Gastrocnemius medialis (tissue), 4 donors: ENCODE results near the gene TNC.

ENCODE experiments used
- POLR2A ChIP-seq, 2 donors: fragments of 450-650 bp; IDR thresholded peaks; one replicate each; pipeline ENCODE4 v1.6.1; 2017; ENCODE audit warnings: antibody characterized with exemption in 2 of 2, mild to moderate bottlenecking in 2 of 2, moderate library complexity in 2 of 2
- TF ChIP-seq, protein P1 (sequence below), 5 experiments: fragments of 450-650 bp in 3 of 5; fragments of 200-600 bp in 2 of 5; sonication (generic) in 2 of 5; IDR thresholded peaks in 4 of 5; conservative IDR thresholded peaks in 1 of 5; 1 replicate in 4 of 5; 2 replicates in 1 of 5; pipeline ENCODE4 v1.5.1; 2016 to 2019; ENCODE audit warnings: antibody characterized with exemption in 5 of 5, mild to moderate bottlenecking in 3 of 5, moderate library complexity in 3 of 5

DNA sequence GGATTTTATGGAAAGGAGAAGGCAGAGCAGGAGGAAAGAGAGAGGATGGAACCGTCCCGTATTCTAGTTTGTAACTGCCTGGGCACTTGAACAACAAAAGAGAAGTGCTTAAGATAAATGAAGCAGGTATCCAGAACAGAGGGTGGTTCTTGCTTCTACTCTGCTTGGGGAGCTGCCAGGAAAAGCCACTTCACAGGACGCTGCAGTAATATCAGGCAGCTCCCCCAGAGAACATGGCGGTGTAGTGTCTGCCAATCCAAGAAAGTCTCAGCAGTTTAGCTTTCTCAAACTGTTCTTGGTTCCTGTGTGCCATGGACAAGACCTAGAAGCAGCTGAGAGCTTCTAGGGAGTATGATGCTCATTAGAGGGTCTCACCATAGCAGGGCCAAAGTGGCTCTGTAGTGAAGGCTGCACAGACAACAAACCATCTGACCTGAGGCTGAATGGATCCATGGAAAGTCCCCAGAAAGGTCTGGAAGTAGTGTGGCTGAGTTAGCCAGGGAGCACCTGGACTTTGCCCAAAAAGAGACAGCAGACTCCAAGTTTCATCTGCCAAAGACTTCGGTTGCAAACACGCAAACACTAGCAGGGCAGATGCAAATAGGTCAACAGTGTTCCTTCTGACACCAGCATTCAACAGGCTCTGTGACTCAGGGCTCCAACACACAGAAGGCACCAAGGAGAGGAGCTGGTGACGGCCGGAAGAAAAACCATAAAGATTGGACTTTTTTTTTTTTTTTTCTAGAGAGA is 115.4 kb downstream of the TNC start:
- TF ChIP-seq, protein P1, sequence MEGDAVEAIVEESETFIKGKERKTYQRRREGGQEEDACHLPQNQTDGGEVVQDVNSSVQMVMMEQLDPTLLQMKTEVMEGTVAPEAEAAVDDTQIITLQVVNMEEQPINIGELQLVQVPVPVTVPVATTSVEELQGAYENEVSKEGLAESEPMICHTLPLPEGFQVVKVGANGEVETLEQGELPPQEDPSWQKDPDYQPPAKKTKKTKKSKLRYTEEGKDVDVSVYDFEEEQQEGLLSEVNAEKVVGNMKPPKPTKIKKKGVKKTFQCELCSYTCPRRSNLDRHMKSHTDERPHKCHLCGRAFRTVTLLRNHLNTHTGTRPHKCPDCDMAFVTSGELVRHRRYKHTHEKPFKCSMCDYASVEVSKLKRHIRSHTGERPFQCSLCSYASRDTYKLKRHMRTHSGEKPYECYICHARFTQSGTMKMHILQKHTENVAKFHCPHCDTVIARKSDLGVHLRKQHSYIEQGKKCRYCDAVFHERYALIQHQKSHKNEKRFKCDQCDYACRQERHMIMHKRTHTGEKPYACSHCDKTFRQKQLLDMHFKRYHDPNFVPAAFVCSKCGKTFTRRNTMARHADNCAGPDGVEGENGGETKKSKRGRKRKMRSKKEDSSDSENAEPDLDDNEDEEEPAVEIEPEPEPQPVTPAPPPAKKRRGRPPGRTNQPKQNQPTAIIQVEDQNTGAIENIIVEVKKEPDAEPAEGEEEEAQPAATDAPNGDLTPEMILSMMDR (IDR thresholded peaks at IDR 0.05 in 4 of 5, conservative IDR thresholded peaks at IDR 0.05 in 1 of 5): no peak
- TF ChIP-seq POLR2A (IDR thresholded peaks at IDR 0.05): no peak
